Stimulated activated CD8-positive, alpha-beta memory T cell treated with anti-CD3 and anti-CD28 coated beads, Interleukin-4, amount 100 ng/mL, for 48 hours (primary cell): ENCODE data around the gene USF1.
A peak's percentile ranks its signal among the peaks of the same experiment; 100 is the strongest.
"Not testable (repeated sequence)": the region's sequence is repeated elsewhere in the genome, so short reads cannot be mapped to it uniquely, and the experiment has no call there.

ENCODE experiments used
- DNase-seq: peaks from one replicate; pipeline ENCODE4 v3.0.0-alpha.2; 2020

USF1 gene

DNA sequence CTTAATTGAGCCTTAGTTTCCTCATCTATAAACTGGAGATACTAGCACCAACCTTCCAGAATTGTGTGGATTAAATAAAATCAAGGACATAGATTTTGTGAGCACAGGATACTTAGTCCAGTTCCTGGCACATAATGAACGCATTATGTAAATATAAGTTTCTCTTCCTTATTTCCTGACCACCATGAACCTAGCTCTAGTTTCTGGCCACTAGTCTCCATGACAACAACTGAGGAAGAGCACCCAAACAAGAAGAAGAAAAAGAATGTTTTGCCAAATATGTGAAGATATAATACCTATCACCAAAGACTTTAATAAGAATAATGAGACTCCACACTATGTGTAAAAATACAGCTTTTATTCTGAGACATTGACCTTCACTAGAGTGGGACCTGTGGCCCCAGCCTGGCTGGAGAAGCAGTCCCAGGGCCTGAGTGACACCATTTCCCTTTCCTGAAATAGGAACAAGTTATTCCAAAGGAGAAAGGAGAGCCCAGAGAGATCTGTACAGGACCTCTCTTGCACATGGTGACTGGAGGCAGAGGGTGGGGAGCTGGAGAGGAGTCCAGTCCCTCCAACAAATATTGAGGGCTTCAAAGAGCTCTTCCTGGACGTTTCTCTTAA, 940 bp upstream of the USF1 start:
- no peak for DNase-seq

GRCh38 chr1:161044908-161045735, 655 bp downstream of the USF1 start:
- DNase-seq = peak; percentile 77

DNA sequence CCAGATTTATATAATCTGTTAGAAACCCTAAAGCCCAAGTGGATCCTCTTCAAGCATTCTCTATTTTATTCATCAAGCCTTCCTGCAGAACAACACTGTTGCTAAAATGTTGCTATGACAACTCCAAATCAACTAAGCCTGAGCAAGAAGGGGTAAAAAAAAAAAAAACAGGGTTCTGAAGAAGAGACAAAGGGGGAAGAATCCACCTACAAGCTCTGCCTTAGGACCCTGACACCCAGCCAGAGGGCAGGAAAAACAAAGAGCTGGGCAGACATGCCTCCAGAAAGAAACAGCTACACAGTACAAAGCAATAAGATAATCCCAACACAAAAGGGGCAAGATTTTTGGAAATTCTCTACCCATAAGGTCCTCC, 1.3 kb downstream of the USF1 start:
- no peak for DNase-seq

DNA sequence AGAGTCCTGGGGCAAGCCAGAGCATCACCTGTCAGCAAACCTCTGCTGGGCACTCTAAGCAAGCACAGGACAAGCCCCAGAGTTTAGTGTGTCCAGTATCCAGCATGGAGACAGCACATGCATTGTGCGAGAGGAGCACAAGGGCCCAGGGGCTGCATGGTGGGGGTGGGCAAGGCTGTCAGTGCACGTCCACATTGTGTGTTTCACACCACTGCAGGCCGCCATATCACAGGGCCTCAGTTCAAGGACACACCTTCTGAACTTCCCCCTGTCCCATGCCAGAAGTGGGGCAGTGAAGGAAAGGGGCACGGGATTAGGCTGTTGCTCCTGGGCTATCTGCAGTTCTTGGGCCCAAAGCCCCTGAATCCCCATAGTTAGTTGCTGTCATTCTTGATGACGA, 6.2 kb downstream of the USF1 start:
- no peak for DNase-seq

GRCh38 chr1:161039154-161039545, 6.6 kb downstream of the USF1 start:
- DNase-seq = no peak

- peak; percentile 88 for DNase-seq
Observed at GRCh38 chr1:161038523-161039153, 7.1 kb downstream of the USF1 start, which contains the start of gene TSTD1. Gene TSTD1, minus strand, starts transcription at chr1:161038964. Its CDS starts 75 bp downstream, at chr1:161038889.

DNA sequence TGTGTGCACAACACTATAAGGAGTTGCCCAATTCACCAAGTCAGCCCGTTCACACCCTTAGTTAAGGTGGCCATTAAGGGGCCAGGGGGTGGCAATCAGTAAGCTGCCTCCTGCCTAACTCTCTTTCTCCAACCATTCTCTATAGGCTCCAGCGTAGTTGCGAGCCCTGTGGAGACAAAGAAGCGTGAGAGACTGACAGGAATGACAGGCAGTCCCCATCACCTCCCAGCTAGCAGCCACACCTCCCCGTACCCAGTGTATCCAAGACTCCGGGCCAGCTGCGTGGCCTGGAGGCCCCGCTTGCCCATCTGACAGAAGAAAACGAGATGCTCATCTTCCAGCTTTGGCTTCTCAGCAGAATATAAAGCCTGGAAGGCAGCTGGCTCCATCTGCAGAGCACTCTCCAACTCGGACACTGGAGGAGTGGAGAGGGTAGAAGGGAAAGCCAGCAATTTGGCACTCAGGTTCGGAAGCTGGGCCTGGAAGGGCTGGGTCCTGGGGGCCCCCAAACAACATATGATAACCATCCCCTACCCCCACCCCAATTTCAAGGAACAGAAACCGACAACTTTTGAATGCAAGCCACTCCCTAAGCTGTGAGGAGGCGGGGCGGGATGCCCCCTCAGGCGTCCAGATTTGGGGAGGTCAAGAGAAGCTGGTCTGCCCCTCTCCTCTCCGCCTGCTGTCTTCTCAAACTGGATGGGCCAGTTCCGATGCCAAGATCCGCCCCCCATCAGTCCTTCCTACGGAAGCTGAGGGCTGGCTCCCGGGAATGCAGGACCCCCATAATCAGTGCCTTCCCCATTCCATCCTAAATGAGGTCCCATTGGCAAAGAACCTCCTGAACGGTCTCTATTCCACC, 7.9 kb downstream of the USF1 start:
- DNase-seq = no peak

DNA sequence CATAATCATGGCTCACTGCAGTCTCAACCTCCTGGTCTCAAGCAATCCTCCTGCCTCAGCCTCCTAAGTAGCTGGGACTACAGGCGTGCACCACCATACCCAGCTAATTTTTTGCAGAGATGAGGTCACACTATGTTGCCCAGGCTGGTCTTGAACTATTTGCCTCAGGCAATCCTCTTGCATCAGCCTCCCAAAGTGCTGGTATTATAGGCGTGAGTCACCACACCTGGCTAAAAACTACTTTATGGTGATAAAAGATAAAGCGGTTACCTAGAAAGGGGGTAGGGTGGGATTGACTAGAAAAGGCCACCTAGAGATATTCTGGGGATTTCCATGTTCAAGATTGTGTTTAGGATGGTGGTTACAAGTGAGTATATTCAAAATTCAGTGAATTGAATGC, 12.0 kb downstream of the USF1 start:
- DNase-seq = no peak

- no peak for DNase-seq
Observed at GRCh38 chr1:161032409-161032808, 13.4 kb downstream of the USF1 start.

DNA sequence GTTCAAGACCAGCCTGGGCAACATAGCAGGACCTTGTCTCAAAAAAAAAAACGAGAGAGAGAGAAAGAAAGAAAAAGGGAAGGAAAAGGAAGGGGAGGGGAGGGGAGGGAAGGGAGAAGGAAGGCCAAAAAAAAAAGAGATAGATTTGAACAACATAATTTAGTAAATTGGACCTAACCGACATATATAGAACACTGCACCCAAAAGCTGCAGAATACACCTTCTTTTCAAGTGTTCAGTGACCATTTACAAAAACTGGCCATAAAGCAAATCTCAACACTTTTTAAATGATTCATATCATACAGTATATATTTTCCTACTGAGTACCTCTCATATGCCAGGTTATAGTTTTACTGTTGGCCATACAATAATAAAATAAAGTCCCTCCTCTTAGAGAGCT, 13.9 kb downstream of the USF1 start:
- no peak for DNase-seq

DNA sequence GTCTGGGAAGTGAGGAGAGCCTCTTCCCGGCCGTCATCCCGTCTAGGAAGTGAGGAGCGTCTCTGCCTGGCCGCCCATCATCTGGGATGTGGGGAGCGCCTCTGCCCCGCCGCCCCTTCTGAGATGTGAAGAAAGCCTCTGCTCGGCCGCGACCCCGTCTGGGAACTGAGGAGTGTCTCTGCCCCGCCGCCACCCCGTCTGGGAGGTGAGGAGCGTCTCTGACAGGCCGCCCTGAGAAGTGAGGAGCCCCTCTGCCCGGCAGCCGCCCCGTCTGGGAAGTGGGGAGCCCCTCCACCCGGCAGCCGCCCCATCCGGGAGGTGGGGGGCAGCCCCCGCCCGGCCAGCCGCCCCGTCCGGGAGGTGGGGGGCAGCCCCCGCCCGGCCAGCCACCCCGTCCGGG, 16.3 kb downstream of the USF1 start:
- DNase-seq = not testable (repeated sequence)

DNA sequence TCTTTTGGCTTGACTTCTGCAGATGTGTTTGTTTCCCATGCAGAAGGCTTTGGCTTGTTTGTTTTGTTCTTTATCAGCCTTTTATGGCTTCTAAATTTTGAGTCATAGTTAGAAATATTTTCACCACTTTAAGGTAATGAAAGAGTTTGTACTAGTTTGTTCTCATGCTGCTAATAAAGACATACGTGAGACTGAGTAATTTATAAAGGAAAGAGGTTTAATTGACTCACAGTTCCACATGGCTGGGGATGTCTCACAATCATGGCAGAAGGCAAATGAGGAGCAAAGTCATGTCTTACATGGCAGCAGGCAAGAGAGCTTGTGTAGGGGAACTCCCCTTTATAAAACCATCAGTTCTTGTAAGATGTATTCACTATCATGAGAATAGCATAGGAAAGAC, 18.8 kb downstream of the USF1 start:
- not testable (repeated sequence) for DNase-seq

DNA sequence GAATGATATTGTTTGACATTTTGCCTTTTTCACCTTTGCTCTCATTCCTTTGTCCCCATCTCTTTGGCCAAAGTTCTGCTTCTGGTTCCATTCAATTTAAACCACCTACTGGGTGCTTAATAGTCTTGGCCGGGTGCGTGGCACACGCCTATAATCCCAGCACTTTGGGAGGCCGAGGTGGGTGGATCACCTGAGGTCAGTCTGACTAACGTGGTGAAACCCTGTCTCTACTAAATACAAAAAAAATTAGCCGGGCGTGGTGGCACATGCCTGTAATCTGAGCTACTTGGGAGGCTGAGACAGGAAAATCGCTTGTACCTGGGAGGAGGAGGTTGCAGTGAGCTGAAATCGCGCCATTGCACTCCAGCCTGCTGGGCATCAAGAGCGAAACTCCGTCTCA, 23.3 kb downstream of the USF1 start:
- DNase-seq = not testable (repeated sequence)

DNA sequence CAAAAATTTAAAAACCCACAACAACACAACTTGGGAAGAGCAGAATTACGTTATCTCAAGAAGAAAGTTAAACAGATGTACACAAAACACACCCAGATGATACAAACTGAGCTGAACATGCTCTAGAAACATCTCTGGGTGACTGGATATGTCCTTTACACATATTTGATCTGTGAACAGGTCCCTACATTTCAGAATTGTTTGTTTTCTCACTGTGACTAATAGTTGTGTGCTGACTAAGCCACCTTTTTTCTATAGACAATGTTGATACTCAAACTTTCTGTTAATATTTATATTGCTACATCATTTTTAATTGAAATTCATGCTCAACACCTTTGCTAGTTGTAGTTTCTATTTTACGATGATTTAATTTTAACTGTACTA, 23.8 kb downstream of the USF1 start:
- no peak for DNase-seq

DNA sequence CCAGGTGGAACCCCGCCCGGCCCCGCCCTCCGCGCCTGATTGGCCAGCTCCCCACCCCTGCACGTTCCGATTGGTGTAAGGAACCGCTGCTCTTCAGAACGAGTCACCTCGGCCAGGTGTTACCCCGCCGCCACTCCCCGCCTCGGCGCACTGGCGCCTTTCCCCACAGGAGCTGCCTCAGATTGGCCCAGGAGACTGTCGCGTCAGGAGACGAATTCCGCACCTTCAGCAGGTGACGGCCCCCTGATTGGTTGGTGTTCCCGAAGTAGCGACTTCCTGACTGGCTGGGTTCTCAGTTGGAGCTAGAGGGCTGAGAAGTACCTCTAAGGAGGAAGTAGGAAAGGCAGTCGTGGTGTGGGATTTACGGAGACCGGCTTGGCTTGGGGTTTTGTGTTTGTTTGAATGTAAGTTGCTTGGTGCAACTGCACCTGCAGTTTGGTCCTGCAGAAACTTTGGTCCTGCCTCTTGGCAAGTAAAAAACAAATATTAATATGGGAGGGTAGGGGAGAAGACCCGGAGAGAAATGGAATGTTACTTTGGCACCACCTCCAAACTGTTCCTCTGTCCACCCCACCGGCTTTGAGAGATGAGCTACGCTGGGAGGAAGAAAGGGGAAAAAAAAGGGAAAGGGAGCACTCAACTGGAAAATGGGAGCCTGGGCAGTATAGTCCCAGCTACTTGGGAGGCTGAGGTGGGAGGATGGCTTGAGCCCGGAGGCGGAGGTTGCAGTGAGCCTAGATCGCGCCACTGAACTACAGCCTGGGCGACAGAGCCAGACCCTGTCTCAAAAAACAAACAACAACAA, 24.4 kb downstream of the USF1 start:
- peak; percentile 87 for DNase-seq

- DNase-seq = peak; percentile 58
Observed at GRCh38 chr1:161020509-161021164, 25.1 kb downstream of the USF1 start, which contains the start of gene F11R. Gene F11R, minus strand, starts transcription at chr1:161021152. Its CDS starts 79 bp downstream, at chr1:161021073.

DNA sequence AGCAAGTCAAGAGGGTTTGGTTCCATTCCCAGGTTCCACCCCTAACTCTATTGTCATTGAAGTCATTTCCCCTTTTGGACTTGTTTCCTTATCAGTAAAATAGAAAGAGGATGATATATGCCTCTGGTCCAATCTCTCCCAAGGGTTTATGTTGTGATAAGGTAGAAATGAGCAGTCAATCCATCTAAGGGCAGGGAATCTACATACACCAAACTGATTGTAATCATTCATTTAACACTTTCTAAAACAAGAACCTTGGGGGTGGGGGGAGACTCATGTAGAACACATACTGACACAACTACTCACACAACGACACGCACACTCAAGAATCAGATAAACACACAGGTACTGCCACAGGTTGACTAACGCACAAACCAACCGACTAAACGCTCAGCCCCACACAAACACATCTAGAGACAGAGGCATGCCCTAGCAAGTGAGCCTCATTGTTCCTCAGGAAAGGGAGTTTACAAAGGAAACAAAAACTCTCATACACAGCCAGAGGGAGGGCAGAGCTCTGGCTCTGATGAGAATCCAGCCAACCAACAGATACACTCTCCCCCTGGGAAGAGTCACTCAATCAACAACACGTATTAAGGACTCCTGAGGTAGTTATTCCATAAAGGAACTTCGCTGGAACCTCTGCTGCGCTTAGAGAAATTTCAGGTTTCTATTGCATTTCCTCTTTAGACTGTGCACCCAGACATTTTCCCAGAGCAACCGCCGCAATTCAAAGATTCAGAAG, 25.9 kb downstream of the USF1 start:
- DNase-seq = no peak

DNA sequence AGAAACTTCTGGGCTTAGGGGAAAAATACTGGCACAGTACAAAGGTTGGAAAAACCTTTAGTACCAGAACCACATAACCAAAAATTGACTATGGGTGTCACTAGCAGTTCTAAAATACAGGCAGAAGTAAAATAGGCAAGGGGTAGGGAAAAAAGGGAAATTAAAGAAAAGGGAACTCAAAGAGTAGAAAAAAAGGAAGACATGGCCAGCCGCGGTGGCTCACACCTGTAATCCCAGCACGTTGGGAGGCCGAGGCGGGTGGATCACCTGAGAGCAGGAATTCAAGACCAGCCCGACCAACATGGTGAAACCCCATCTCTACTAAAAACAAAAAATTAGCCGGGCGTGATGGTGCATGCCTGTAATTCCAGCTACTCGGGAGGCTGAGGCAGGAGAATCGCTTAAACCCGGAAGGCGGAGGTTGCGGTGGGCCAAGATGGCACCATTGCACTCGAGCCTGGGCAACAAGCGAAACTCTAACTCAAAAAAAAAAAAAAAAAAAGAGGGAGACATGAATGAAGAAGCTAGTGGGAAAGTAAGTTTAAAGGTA, 26.6 kb downstream of the USF1 start:
- not testable (repeated sequence) for DNase-seq

DNA sequence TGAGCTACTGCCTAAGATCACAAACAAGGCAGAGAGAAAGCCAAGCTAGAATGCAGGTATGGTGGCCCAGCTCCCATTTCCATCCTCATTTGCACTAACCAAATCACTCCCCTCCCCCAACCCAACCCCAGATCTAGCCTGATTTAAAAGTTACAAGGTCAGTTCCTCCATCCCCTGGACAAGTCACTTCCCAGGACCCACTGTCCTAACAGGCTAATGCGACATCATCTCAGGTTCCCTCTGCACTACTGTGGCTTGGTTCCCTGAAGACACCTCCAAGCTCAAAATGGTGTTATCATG, 27.2 kb downstream of the USF1 start:
- DNase-seq = no peak

GRCh38 chr1:161017756-161018630, 27.8 kb downstream of the USF1 start:
- no peak for DNase-seq
